Measurements from ENCODE around the gene GGT5.
"Not testable (repeated sequence)": the region's sequence is repeated elsewhere in the genome, so short reads cannot be mapped to it uniquely, and the experiment has no call there.

GGT5 gene

GRCh38 chr22:24245030-24245431 lies at the start of gene GGT5:
TSS of gene GGT5 (minus strand) at chr22:24245082. CDS start at chr22:24244725, 357 bp downstream.
- DNase-seq (ENCODE audit: low read depth) = not testable (repeated sequence)

DNA sequence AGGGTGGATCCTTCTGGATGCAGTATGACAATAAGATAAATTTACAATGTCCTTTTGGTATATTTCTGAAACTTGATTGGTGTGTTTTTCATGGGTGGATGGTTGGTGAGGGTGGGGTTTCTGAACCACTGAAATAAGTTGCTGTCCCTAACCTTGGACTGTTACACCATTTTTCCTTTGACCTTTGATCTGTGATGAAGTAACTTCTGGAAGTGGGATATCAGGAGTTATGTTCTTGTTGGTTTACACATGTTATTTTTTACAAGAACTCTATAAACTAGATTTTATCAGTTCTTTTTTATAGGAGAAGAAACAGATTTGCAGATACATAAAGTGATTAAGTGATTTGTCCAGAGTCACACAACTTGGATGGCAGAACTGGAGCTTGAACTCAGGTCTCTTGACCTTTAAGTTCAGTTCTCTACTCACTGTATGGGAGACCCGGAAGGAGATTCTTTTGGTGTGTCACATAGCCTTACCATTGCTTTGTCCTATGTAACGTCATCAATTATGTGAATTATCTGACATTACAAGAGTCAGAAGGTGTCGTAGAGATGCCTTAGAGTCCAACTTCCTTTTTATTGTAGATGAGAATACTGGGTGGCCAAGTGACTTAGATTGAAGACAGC lies 47.4 kb upstream of the GGT5 start:
- DNase-seq (ENCODE audit: low read depth) = not testable (repeated sequence)

GRCh38 chr22:24291515-24292201 lies 46.8 kb upstream of the GGT5 start:
- DNase-seq (ENCODE audit: low read depth) = no peak

DNA sequence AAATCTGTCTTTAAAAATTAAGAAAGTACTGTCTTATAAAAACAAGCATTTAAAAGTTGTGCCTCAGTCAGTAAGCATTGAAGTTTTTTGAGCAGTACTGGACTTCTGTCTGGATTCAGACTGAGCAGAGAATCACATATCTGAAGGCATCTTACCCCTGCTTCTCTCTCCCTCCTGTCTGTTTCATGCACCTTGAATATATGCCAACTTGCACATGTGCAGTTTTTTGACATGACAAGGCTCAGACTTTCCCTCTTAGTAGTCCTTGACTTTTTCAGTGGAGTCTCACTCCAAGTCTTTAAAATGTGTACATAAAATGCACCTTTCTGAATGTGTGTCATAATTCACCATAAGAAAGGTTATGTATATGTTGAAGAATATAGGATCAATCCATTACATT lies 45.6 kb upstream of the GGT5 start:
- no peak for DNase-seq (ENCODE audit: low read depth)

GRCh38 chr22:24289741-24290163 lies 44.9 kb upstream of the GGT5 start:
- no peak for DNase-seq (ENCODE audit: low read depth)

GRCh38 chr22:24289114-24289513 lies 44.2 kb upstream of the GGT5 start:
- no peak for DNase-seq (ENCODE audit: low read depth)

- not testable (repeated sequence) for DNase-seq (ENCODE audit: low read depth)
Measured at GRCh38 chr22:24287801-24288200, 42.9 kb upstream of the GGT5 start.

- not testable (repeated sequence) for DNase-seq (ENCODE audit: low read depth)
Measured at GRCh38 chr22:24287212-24287611, 42.3 kb upstream of the GGT5 start.

DNA sequence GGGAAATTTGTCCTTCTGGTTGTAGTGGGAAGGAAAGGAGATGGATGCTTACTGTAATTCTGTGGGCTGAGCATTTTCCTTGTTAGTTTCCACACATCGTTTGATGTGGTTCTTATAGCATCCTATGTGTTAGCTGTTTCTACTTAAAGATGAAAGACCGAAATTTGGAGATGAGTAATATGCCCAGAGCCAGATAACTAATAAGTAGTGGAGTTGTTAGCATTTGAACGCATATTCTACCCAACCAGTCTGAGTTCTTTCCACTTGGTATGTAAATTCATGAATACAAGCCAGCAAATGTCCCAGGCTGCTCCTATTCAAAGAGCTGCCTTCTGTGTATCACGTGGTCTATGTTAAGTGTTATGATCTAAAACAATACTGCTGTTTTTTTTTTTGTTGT lies 40.4 kb upstream of the GGT5 start:
- DNase-seq (ENCODE audit: low read depth) = no peak

DNA sequence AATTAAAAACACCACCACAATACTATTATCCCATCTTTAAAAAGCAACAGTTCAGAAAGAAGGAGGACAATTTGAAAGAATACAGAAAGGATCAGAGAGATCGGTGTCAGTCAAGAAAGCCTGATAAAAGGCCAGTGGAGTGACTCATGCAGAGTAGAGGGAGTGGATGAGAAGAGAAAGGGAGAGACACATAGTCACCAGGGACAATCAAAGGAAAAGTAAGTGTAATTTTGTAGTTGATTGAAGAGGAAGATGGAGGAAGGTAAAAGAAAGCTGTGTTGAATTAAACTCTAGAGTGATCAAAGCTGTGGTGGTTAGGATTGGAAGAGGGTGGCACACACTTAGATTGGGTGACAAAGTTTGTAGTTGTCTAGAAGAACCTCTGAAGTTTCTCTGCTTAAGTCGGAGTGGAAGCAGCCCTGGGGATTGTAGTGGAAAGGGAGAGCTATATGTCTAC lies 39.9 kb upstream of the GGT5 start:
- DNase-seq (ENCODE audit: low read depth) = no peak

DNA sequence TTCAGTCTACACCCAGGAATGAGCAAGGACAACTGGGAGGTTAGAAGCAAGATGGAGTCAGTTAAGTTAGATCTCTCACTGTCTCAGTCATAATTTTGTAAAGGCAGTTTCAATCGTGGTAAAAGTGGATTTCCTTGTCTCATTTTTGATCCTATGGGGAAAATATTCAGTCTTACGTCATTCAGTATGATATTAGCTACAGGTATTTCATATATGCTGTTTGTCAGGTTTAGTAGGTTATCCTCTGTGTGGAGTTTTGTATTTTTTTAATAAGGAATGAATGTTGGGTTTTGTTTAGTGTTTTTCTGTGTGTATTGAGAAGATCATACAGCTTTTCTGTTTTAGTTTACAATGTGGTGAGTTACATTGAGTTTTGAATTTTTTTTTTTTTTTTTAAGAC lies 37.5 kb upstream of the GGT5 start:
- no peak for DNase-seq (ENCODE audit: low read depth)

- not testable (repeated sequence) for DNase-seq (ENCODE audit: low read depth)
Measured at GRCh38 chr22:24280363-24280762, 35.5 kb upstream of the GGT5 start.

DNA sequence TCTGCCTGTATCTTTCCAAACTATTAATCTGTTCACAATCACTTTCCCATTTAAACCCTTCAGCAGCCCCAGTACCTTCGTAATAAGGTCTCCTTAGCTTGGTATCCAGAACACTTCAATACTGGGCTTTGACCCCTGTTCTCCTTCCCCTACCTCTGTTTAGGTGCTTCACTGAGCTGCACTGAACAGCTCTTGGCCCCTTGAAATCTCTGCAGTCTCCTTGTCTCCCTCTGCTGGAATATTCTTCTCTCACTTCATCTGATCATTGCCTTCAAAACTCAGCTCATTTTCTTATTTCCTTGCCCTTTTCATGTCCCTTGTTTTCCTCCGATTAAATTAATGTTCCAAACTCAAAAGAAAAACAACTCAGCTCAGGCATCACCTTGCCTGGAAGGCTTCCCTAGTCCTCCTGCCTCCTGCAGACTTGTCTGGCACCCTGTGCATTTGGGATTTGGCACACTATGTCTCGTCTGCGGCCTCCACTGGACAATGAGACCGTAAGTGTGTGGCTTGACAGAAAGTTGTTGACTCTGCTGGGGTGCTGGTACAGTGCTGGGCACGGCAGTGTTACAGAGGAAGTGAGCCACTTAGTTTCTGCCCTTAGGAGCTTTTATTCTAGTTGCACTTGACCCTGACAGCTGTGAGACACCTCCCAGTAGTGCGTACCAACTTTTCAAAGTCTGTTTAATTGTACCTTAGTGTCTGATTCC lies 30.0 kb upstream of the GGT5 start:
- not testable (repeated sequence) for DNase-seq (ENCODE audit: low read depth)

DNA sequence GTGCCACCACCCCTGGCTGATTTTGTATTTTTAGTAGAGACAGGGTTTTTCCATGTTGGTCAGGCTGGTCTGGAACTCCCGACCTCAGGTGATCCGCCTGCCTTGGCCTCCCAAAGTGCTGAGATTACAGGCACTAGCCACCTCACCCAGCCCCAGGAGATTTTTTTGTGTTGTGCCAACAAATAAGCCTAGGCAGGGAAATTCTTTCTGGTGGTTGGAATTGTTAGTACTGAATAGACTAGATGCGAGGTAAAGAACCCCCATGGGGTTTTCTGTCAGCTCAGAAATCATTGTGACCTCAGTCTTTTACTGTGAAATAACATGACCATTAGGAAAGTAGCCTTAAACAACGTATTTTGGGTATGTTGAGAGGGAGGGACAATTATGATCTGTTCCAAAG lies 29.0 kb upstream of the GGT5 start:
- not testable (repeated sequence) for DNase-seq (ENCODE audit: low read depth)

GRCh38 chr22:24273031-24273430 lies 28.1 kb upstream of the GGT5 start:
- DNase-seq (ENCODE audit: low read depth) = not testable (repeated sequence)

GRCh38 chr22:24271386-24271854 lies 26.5 kb upstream of the GGT5 start:
- no peak for DNase-seq (ENCODE audit: low read depth)

GRCh38 chr22:24270556-24271385 lies 25.9 kb upstream of the GGT5 start, which contains the start of gene SPECC1L:
TSS of gene SPECC1L (plus strand) at chr22:24270831. CDS start at chr22:24302232, 31,401 bp downstream.
- DNase-seq (ENCODE audit: low read depth) = peak; percentile 87

- not testable (repeated sequence) for DNase-seq (ENCODE audit: low read depth)
Measured at GRCh38 chr22:24266495-24266894, 21.6 kb upstream of the GGT5 start.

GRCh38 chr22:24265734-24266133 lies 20.9 kb upstream of the GGT5 start:
- DNase-seq (ENCODE audit: low read depth) = no peak

DNA sequence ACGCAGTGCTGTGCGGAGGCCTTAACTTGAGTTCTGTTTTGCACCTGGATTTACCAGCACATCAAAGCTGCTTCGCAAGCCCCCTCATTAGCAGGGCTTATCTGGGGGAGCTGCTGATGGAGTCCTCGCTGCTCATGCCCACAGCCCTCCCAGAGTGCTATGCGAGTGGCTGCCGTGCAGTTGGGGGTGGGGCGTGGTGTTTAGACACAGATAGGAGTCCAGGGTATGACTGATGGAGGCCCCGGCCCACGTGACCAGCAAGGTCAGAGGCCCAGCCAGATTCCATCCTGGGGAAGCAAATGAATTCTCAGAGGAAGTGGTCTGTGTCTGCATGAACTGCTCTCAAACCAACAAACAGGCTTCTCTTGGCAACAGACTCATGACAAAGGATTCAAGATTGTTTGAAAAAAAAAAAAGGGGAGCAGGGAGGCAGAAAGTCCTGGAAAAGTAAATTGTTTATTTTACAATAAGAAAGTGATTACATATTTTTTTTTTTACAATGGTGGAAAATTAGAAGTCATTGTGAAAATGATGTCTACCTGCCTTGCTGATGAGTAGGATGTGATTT lies 19.5 kb upstream of the GGT5 start:
- not testable (repeated sequence) for DNase-seq (ENCODE audit: low read depth)

DNA sequence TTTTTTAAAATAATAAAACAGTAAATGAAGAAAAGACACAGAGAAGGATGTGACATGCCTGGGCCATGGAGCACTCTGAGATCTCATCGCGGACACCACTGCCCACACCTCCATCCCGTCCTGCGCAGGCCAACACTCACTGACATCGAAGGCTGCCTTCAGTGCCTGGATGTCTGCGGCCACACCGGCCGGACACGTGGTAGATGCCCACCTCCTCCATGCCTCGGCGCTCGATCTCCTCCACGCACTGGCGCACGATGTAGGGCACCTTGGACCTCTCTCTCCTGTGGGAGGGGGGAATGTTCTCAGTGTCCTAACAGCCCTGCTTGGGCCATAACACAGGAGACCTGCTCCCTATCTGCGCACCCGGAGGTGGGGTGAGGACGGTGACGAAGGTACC lies 18.6 kb upstream of the GGT5 start:
- not testable (repeated sequence) for DNase-seq (ENCODE audit: low read depth)
